IMR-90 (cell line): Measurements from ENCODE around the gene NELL1. TPM values are rescaled to one million over a fixed set of nuclear protein-coding genes. Genes with fewer than 3 reads are reported as not detected.

ENCODE experiments used
- ATAC-seq: fragments of 200-7000 bp; cut with Tn5 transposase; 2 replicates; pipeline ENCODE4 v1.9.1; 2020; ENCODE audit warnings: low read depth, mild to moderate bottlenecking, moderate library complexity
- BruUV-seq: library from RNA; stranded (reverse); fragments of 400-500 nt; replicated peaks from 2 replicates; lab custom pipeline; 2021; lab: Mats Ljungman, UMichigan
- CTCF ChIA-PET: fragments of 300-600 bp; formaldehyde crosslinking; extraction: SDS; loops from one replicate; lab custom pipeline; 2021; ENCODE audit warnings: antibody characterized with exemption; lab: Yijun Ruan, JAX
- POLR2A ChIA-PET: fragments of 300-600 bp; sonication (Branson Sonifier 250); formaldehyde crosslinking; loops from one replicate; lab custom pipeline; 2022; ENCODE audit warnings: antibody characterized with exemption; ENCODE audit not compliant: unreplicated experiment; lab: Charles Lee
- DNase-seq: peaks from one replicate; pipeline ENCODE4 v3.0.0; 2013
- H2AFZ ChIP-seq: replicated peaks from 2 replicates; pipeline ENCODE3; 2013; ENCODE audit warnings: low read length, mild to moderate bottlenecking; ENCODE audit not compliant: poor library complexity
- H2AK5ac ChIP-seq: 2 replicates; pipeline ENCODE4 v1.6.1; 2013; ENCODE audit warnings: low read depth, low read length, inconsistent platforms
- H2AK9ac ChIP-seq: replicated peaks from 2 replicates; pipeline ENCODE3; 2013; ENCODE audit warnings: mild to moderate bottlenecking, low read depth, low read length, moderate library complexity; ENCODE audit not compliant: poor library complexity
- H2BK120ac ChIP-seq: 2 replicates; pipeline ENCODE4 v1.6.1; 2013; ENCODE audit warnings: low read depth, low read length, inconsistent platforms
- H2BK15ac ChIP-seq: 3 replicates; pipeline ENCODE4 v1.6.1; 2013; ENCODE audit warnings: low read depth, low read length, inconsistent platforms
- H2BK20ac ChIP-seq: 2 replicates; pipeline ENCODE4 v1.6.1; 2013; ENCODE audit warnings: low read depth, mild to moderate bottlenecking, inconsistent platforms, low read length, moderate library complexity
- H2BK5ac ChIP-seq: 2 replicates; pipeline ENCODE4 v1.6.1; 2013; ENCODE audit warnings: mild to moderate bottlenecking, low read depth, low read length, inconsistent platforms; ENCODE audit not compliant: poor library complexity, severe bottlenecking
- H3K14ac ChIP-seq: replicated peaks from 2 replicates; pipeline ENCODE4 v1.6.1; 2013; ENCODE audit warnings: low read depth, low read length, inconsistent platforms
- H3K18ac ChIP-seq: 2 replicates; pipeline ENCODE4 v1.6.1; 2013; ENCODE audit warnings: low read depth, low read length, control low read depth
- H3K23ac ChIP-seq: 2 replicates; pipeline ENCODE4 v1.6.1; 2013; ENCODE audit warnings: low read depth, low read length, inconsistent platforms
- H3K27ac ChIP-seq: 2 replicates; pipeline ENCODE4 v1.5.1; 2013; ENCODE audit warnings: mild to moderate bottlenecking, control low read depth, low read length; ENCODE audit not compliant: insufficient read depth
- H3K27me3 ChIP-seq: 2 replicates; pipeline ENCODE4 v1.6.1; 2013; ENCODE audit warnings: low read length; ENCODE audit not compliant: control insufficient read depth, insufficient read depth
- H3K36me3 ChIP-seq: 2 replicates; pipeline ENCODE4 v1.6.1; 2013; ENCODE audit warnings: low read length, mixed read lengths; ENCODE audit not compliant: control insufficient read depth, insufficient read depth
- H3K4ac ChIP-seq: 2 replicates; pipeline ENCODE4 v1.6.1; 2013; ENCODE audit warnings: low read depth, low read length, inconsistent platforms
- H3K4me1 ChIP-seq: 2 replicates; pipeline ENCODE4 v1.6.1; 2013; ENCODE audit warnings: low read length, mixed read lengths; ENCODE audit not compliant: control insufficient read depth, insufficient read depth
- H3K4me2 ChIP-seq: 2 replicates; pipeline ENCODE4 v1.6.1; 2013; ENCODE audit warnings: low read depth, mild to moderate bottlenecking, control low read depth, low read length, moderate library complexity
- H3K4me3 ChIP-seq: 2 replicates; pipeline ENCODE4 v1.5.1; 2013; ENCODE audit warnings: low read depth, mild to moderate bottlenecking, control low read depth, low read length, moderate library complexity; ENCODE audit not compliant: insufficient read depth
- H3K56ac ChIP-seq: 2 replicates; pipeline ENCODE4 v1.6.1; 2013; ENCODE audit warnings: low read length, inconsistent platforms; ENCODE audit not compliant: insufficient read depth; ENCODE audit errors: extremely low read depth
- H3K79me1 ChIP-seq, 2 experiments: 2 replicates each; pipeline ENCODE4 v1.6.1; 2013; ENCODE audit warnings: low read length in 2 of 2, inconsistent platforms in 1 of 2, low read depth in 1 of 2
- H3K9ac ChIP-seq: 2 replicates; pipeline ENCODE4 v1.6.1; 2013; ENCODE audit warnings: low read depth, low read length, control low read depth
- H3K9me1 ChIP-seq: 2 replicates; pipeline ENCODE4 v1.6.1; 2013; ENCODE audit warnings: low read length, inconsistent platforms; ENCODE audit not compliant: insufficient read depth
- H3K9me3 ChIP-seq: 2 replicates; pipeline ENCODE4 v1.6.1; 2013; ENCODE audit warnings: low read length; ENCODE audit not compliant: control insufficient read depth, insufficient read depth
- H4K20me1 ChIP-seq: 2 replicates; pipeline ENCODE4 v1.6.1; 2013; ENCODE audit warnings: low read length, inconsistent platforms; ENCODE audit not compliant: insufficient read depth
- H4K5ac ChIP-seq: 2 replicates; pipeline ENCODE4 v1.6.1; 2013; ENCODE audit warnings: mild to moderate bottlenecking, low read depth, low read length, control low read depth
- H4K8ac ChIP-seq, 2 experiments: 2 replicates each; pipeline ENCODE4 v1.6.1; 2013; ENCODE audit warnings: low read depth in 2 of 2, low read length in 2 of 2, control low read depth in 1 of 2, inconsistent platforms in 1 of 2
- H4K91ac ChIP-seq: 2 replicates; pipeline ENCODE4 v1.6.1; 2013; ENCODE audit warnings: low read depth, low read length, inconsistent platforms; ENCODE audit not compliant: insufficient read depth
- BHLHE40 ChIP-seq: fragments of 150-350 bp; IDR thresholded peaks from 2 replicates; pipeline ENCODE4 v1.6.1; 2016; ENCODE audit warnings: mild to moderate bottlenecking, low read depth, low read length
- RAD21 ChIP-seq: IDR thresholded peaks from 2 replicates; pipeline ENCODE4 v1.6.1; 2012; ENCODE audit warnings: low read length, improper control_type of control experiment
- USF2 ChIP-seq: fragments of 150-350 bp; IDR thresholded peaks from 2 replicates; pipeline ENCODE4 v1.6.1; 2017; ENCODE audit warnings: mild to moderate bottlenecking, antibody characterized with exemption, low read length, low read depth
- WGBS, 2 experiments: methylation state at CpG; one replicate each; pipeline versions ENCODE4 v1.1.5 to v1.1.7; 2013; ENCODE audit warnings: missing lambda C conversion rate in 2 of 2; ENCODE audit not compliant: insufficient read length in 1 of 2; ENCODE audit errors: extremely low coverage in 2 of 2; 5-methylcytosine and 5-hydroxymethylcytosine counted together
- dilution Hi-C: fragments of 300-500 bp; cut with HindIII; formaldehyde crosslinking; loops from one replicate; pipeline ENCODE4 v1.14.3; 2018; ENCODE audit warnings: low sequenced_read_pairs; ENCODE audit not compliant: unreplicated experiment
- in situ Hi-C: fragments of 300-500 bp; cut with MboI; formaldehyde crosslinking; loops from 3 replicates; pipeline ENCODE4 v1.14.3; 2019; ENCODE audit warnings: low sequenced_read_pairs, inconsistent platforms, mixed read lengths
- intact Hi-C: fragments of 100-400 bp; cut with micrococcal nuclease; formaldehyde crosslinking; loops from 2 replicates; pipeline ENCODE4 v1.10.0; 2022
- polyA plus RNA-seq, 3 experiments: library from polyadenylated mRNA; depleted of rRNA; stranded (reverse); fragments of >200 nt; gene quantifications; 2 replicates each; pipeline ENCODE4 v1.2.3, GENCODE V29; 2012; ENCODE audit warnings: low replicate concordance in 1 of 3
- total RNA-seq: library from RNA; depleted of rRNA; stranded (reverse); fragments of >200 nt; gene quantifications from 2 replicates; pipeline ENCODE4 v1.2.3, GENCODE V29; 2012

Gene NELL1
- total and polyA plus RNA-seq, 2 of the 4 experiments (the other 2 are of a cell fraction) = not detected

GRCh38 chr11:21572210-21572609 is 902.8 kb downstream of the NELL1 start:
- BruUV-seq = no TSS peak
- no peak overlapping the region for H2BK15ac ChIP-seq
- CTCF ChIA-PET = no interaction called here
- intact Hi-C loops (no loop called here), in situ Hi-C loops (no loop called here), dilution Hi-C loops (no loop called here)
- no peak overlapping the region for H2BK5ac ChIP-seq
- no peak overlapping the region for H3K18ac ChIP-seq
- TF ChIP-seq BHLHE40 (no peak), RAD21 (no peak), USF2 (no peak)
- no peaks in the 10 kb centered on the region for H3K36me3 ChIP-seq
- H4K91ac ChIP-seq = no peak overlapping the region
- H3K23ac ChIP-seq = no peak overlapping the region
- no peak overlapping the region for H4K8ac ChIP-seq
- no peak overlapping the region for H3K27ac ChIP-seq
- H3K14ac ChIP-seq = no peak overlapping the region
- DNase-seq (no peak), ATAC-seq (no peak)
- peaks cover 8% of the 10 kb centered on the region for H3K9me3 ChIP-seq
- H3K4me3 ChIP-seq = no peak overlapping the region
- no peak overlapping the region for H3K56ac ChIP-seq
- no peaks in the 10 kb centered on the region for H3K27me3 ChIP-seq
- no peaks in the 10 kb centered on the region for H4K20me1 ChIP-seq
- H2AK5ac ChIP-seq = no peak overlapping the region
- no CpG with 5 or more reads among the region's 1 CpG for WGBS, 2 experiments
- no peak overlapping the region for H3K4ac ChIP-seq
- no peak overlapping the region for H3K9ac ChIP-seq
- no peak overlapping the region for H4K5ac ChIP-seq
- no peak overlapping the region for H2AK9ac ChIP-seq
- no peak overlapping the region for H2AFZ ChIP-seq
- no peaks in the 10 kb centered on the region for H3K9me1 ChIP-seq
- no peaks in the 10 kb centered on the region for H3K4me1 ChIP-seq
- no peak overlapping the region for H2BK120ac ChIP-seq
- H2BK20ac ChIP-seq = no peak overlapping the region
- no peaks in the 10 kb centered on the region for H3K79me1 ChIP-seq
- POLR2A ChIA-PET = no interaction called here
- H3K4me2 ChIP-seq = no peak overlapping the region
